Measurements from ENCODE around the gene BANF2.

- TF ChIP-seq POLR2AphosphoS5 (IDR thresholded peaks at IDR 0.05) (no peak), CTCF (IDR thresholded peaks at IDR 0.05) (no peak)
Measured at GRCh38 chr20:17747431-17747846, 47.7 kb downstream of the BANF2 start.
